ENCODE data around the gene INHBB.

Gene INHBB

GRCh38 chr2:120302301-120302700 lies 43.6 kb upstream of the INHBB start:
- no peak for DNase-seq (ENCODE audit: low read depth)

GRCh38 chr2:120303177-120303576 lies 42.8 kb upstream of the INHBB start:
- no peak for DNase-seq (ENCODE audit: low read depth)
- no peak overlapping the region for H3K4me3 ChIP-seq (ENCODE audit: control insufficient read depth, low read depth, low read length)
- no peak for TF ChIP-seq CTCF (IDR thresholded peaks at IDR 0.05; ENCODE audit: control insufficient read depth, insufficient read depth, low read depth, low read length, missing control alignments)

More at GRCh38 chr2:120302301-120302700, 43.6 kb upstream of the INHBB start:
- TF ChIP-seq CTCF (IDR thresholded peaks at IDR 0.05; ENCODE audit: control insufficient read depth, insufficient read depth, low read depth, low read length, missing control alignments), result no peak
- H3K4me3 ChIP-seq (ENCODE audit: control insufficient read depth, low read depth, low read length), result no peak overlapping the region

GRCh38 chr2:120305296-120305695 lies 40.6 kb upstream of the INHBB start:
- peak; percentile 19 for TF ChIP-seq CTCF (IDR thresholded peaks at IDR 0.05; ENCODE audit: control insufficient read depth, insufficient read depth, low read depth, low read length, missing control alignments)
- no peak for DNase-seq (ENCODE audit: low read depth)
- no peak overlapping the region for H3K4me3 ChIP-seq (ENCODE audit: control insufficient read depth, low read depth, low read length)

GRCh38 chr2:120305937-120306490 lies 39.9 kb upstream of the INHBB start:
- no peak for TF ChIP-seq CTCF (IDR thresholded peaks at IDR 0.05; ENCODE audit: control insufficient read depth, insufficient read depth, low read depth, low read length, missing control alignments)
- no peak for DNase-seq (ENCODE audit: low read depth)
- H3K4me3 ChIP-seq (ENCODE audit: control insufficient read depth, low read depth, low read length), result no peak overlapping the region

- no peak for TF ChIP-seq CTCF (IDR thresholded peaks at IDR 0.05; ENCODE audit: control insufficient read depth, insufficient read depth, low read depth, low read length, missing control alignments)
- H3K4me3 ChIP-seq (ENCODE audit: control insufficient read depth, low read depth, low read length), result no peak overlapping the region
Observed at GRCh38 chr2:120307482-120307881, 38.5 kb upstream of the INHBB start.

GRCh38 chr2:120308038-120308910 lies 37.7 kb upstream of the INHBB start:
- TF ChIP-seq CTCF (IDR thresholded peaks at IDR 0.05; ENCODE audit: control insufficient read depth, insufficient read depth, low read depth, low read length, missing control alignments), result no peak
- no peak for DNase-seq (ENCODE audit: low read depth)
- no peak overlapping the region for H3K4me3 ChIP-seq (ENCODE audit: control insufficient read depth, low read depth, low read length)

More at GRCh38 chr2:120307482-120307881, 38.5 kb upstream of the INHBB start:
- DNase-seq (ENCODE audit: low read depth), result no peak

All from AG09309 (cell line).